ENCODE data around the gene MUSTN1. TPM values are rescaled to one million over a fixed set of nuclear protein-coding genes. Genes with fewer than 3 reads are reported as not detected.
A peak's percentile ranks its signal among the peaks of the same experiment; 100 is the strongest.

Gene MUSTN1
- total RNA-seq, 1 donor from 2014 or later = 1.1 TPM

- Mint-ChIP-seq H3K4me3 (ENCODE audit: unreplicated experiment) (no peak overlapping the region), H3K27ac (ENCODE audit: unreplicated experiment) (no peak overlapping the region), H3K9me3 (ENCODE audit: unreplicated experiment) (no peaks in the 10 kb centered on the region)
Observed at GRCh38 chr3:52805270-52806039, 29.4 kb downstream of the MUSTN1 start.

GRCh38 chr3:52801839-52802238 lies 33.0 kb downstream of the MUSTN1 start:
- no peak for TF ChIP-seq CTCF (IDR thresholded peaks at IDR 0.05; ENCODE audit: unreplicated experiment)
- Mint-ChIP-seq H3K27me3 (ENCODE audit: unreplicated experiment) (peaks cover 4% of the 10 kb centered on the region), H3K27ac (ENCODE audit: unreplicated experiment) (no peak overlapping the region), H3K9me3 (ENCODE audit: unreplicated experiment) (no peaks in the 10 kb centered on the region), H3K36me3 (ENCODE audit: low read depth, unreplicated experiment) (no peaks in the 10 kb centered on the region), H3K4me1 (ENCODE audit: unreplicated experiment) (no peaks in the 10 kb centered on the region), H3K4me3 (ENCODE audit: unreplicated experiment) (no peak overlapping the region)
- no peak for DNase-seq (ENCODE audit: low spot score)

More at GRCh38 chr3:52805270-52806039, 29.4 kb downstream of the MUSTN1 start:
- no peak for TF ChIP-seq CTCF (IDR thresholded peaks at IDR 0.05; ENCODE audit: unreplicated experiment)
- peaks cover 5% of the 10 kb centered on the region for H3K27me3 Mint-ChIP-seq (ENCODE audit: unreplicated experiment)
- no peaks in the 10 kb centered on the region for H3K4me1 Mint-ChIP-seq (ENCODE audit: unreplicated experiment)
- DNase-seq (ENCODE audit: low spot score) = no peak
- no peaks in the 10 kb centered on the region for H3K36me3 Mint-ChIP-seq (ENCODE audit: low read depth, unreplicated experiment)

GRCh38 chr3:52800079-52800478 lies 34.7 kb downstream of the MUSTN1 start:
- Mint-ChIP-seq H3K4me3 (ENCODE audit: unreplicated experiment) (no peak overlapping the region), H3K9me3 (ENCODE audit: unreplicated experiment) (no peaks in the 10 kb centered on the region), H3K27me3 (ENCODE audit: unreplicated experiment) (peaks cover 5% of the 10 kb centered on the region), H3K4me1 (ENCODE audit: unreplicated experiment) (peaks cover 4% of the 10 kb centered on the region), H3K27ac (ENCODE audit: unreplicated experiment) (no peak overlapping the region), H3K36me3 (ENCODE audit: low read depth, unreplicated experiment) (no peaks in the 10 kb centered on the region)
- DNase-seq (ENCODE audit: low spot score) = no peak
- TF ChIP-seq CTCF (IDR thresholded peaks at IDR 0.05; ENCODE audit: unreplicated experiment) = no peak

- Mint-ChIP-seq H3K27ac (ENCODE audit: unreplicated experiment) (no peak overlapping the region), H3K4me3 (ENCODE audit: unreplicated experiment) (no peak overlapping the region), H3K4me1 (ENCODE audit: unreplicated experiment) (peaks cover 4% of the 10 kb centered on the region), H3K27me3 (ENCODE audit: unreplicated experiment) (peaks cover 5% of the 10 kb centered on the region), H3K9me3 (ENCODE audit: unreplicated experiment) (no peaks in the 10 kb centered on the region), H3K36me3 (ENCODE audit: low read depth, unreplicated experiment) (no peaks in the 10 kb centered on the region)
- TF ChIP-seq CTCF (IDR thresholded peaks at IDR 0.05; ENCODE audit: unreplicated experiment) = peak; percentile 76
- DNase-seq (ENCODE audit: low spot score) = peak; percentile 75
Observed at GRCh38 chr3:52798978-52799476, 35.8 kb downstream of the MUSTN1 start.

- DNase-seq (ENCODE audit: low spot score) = no peak
- Mint-ChIP-seq H3K9me3 (ENCODE audit: unreplicated experiment) (no peaks in the 10 kb centered on the region), H3K4me1 (ENCODE audit: unreplicated experiment) (peaks cover 4% of the 10 kb centered on the region), H3K27me3 (ENCODE audit: unreplicated experiment) (peaks cover 5% of the 10 kb centered on the region), H3K4me3 (ENCODE audit: unreplicated experiment) (no peak overlapping the region), H3K36me3 (ENCODE audit: low read depth, unreplicated experiment) (no peaks in the 10 kb centered on the region), H3K27ac (ENCODE audit: unreplicated experiment) (no peak overlapping the region)
- no peak for TF ChIP-seq CTCF (IDR thresholded peaks at IDR 0.05; ENCODE audit: unreplicated experiment)
Observed at GRCh38 chr3:52798376-52798977, 36.3 kb downstream of the MUSTN1 start.
